ENCODE data around the gene SLC44A4. TPM values are rescaled to one million over a fixed set of nuclear protein-coding genes. Genes with fewer than 3 reads are reported as not detected.
A peak's percentile ranks its signal among the peaks of the same experiment; 100 is the strongest.

Gene SLC44A4
- total and polyA plus RNA-seq, 2 experiments from 2014 or later: 0.60 TPM; not detected in 1

DNA sequence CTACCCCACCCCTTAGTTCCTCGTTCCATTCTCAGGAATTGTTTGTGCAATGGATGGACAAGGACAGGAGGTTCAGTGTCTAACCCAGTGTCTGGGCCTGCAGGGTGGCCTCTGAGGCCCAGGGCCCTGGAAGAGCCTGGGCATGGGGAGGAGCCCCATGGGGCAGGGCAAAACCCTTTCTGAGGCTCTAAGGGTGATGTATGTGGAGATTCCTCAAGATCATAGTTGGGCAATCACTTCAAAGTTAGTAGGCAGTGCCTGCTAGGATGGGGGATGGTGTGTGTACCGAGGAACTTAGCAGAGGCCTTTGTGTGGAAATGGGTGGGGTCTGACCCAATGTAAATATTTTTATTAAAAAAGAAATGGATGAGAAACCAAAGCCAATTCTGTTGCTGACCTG, 42.0 kb upstream of the SLC44A4 start:
- Histone ChIP-seq H3K36me3 (no peaks in the 10 kb centered on the region), H3K9me3 (ENCODE audit: low read depth) (no peaks in the 10 kb centered on the region), H3K27ac (no peak overlapping the region), H3K4me3 (no peak overlapping the region), H3K27me3 (no peaks in the 10 kb centered on the region), H3K4me1 (ENCODE audit: low read depth) (no peaks in the 10 kb centered on the region)
- DNase-seq (ENCODE audit: low read depth in 1 of 2, low spot score in 1 of 2): peak in 1 of 2 donors; percentile 16
- TF ChIP-seq, protein P1, sequence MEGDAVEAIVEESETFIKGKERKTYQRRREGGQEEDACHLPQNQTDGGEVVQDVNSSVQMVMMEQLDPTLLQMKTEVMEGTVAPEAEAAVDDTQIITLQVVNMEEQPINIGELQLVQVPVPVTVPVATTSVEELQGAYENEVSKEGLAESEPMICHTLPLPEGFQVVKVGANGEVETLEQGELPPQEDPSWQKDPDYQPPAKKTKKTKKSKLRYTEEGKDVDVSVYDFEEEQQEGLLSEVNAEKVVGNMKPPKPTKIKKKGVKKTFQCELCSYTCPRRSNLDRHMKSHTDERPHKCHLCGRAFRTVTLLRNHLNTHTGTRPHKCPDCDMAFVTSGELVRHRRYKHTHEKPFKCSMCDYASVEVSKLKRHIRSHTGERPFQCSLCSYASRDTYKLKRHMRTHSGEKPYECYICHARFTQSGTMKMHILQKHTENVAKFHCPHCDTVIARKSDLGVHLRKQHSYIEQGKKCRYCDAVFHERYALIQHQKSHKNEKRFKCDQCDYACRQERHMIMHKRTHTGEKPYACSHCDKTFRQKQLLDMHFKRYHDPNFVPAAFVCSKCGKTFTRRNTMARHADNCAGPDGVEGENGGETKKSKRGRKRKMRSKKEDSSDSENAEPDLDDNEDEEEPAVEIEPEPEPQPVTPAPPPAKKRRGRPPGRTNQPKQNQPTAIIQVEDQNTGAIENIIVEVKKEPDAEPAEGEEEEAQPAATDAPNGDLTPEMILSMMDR (IDR thresholded peaks at IDR 0.05; ENCODE audit: low read depth, low read length): no peak

DNA sequence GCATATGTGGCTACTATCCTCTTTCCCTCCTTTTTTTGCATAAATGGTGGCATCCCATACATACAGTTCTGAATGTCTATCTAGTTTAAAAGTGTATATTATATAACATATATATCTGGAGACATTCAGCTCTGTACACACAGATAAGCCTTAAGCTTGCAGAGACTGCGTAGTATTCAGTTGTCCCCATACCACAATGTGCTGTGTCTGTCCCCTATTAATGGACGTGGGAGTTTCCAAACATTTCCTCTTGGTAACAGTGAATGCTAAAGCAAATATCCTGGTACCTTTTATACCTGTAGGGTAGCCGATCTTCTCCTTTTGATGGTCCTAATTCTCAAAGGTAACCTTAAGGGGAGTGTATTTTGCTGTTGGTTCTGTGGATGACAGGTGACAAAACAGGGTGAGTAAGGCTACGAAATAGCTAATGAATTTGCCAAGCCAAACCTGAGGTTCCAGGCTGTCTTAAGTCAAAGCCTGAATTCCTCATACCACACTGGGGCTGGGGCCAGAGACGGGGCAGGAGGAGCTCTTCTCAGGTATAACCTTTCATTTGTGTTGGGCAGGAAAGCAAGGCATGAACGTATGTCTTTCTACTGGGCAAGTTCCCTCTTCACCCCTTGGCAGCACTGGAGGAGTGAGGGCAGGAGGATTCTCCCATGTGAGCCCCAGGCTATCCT, 41.0 kb upstream of the SLC44A4 start:
- no peak overlapping the region for H3K27ac ChIP-seq
- no peaks in the 10 kb centered on the region for H3K4me1 ChIP-seq (ENCODE audit: low read depth)
- no peak for DNase-seq (ENCODE audit: low read depth in 1 of 2, low spot score in 1 of 2)
- no peaks in the 10 kb centered on the region for H3K9me3 ChIP-seq (ENCODE audit: low read depth)
- TF ChIP-seq, protein P1 (IDR thresholded peaks at IDR 0.05; ENCODE audit: low read depth, low read length): no peak
- no peaks in the 10 kb centered on the region for H3K27me3 ChIP-seq
- H3K4me3 ChIP-seq: no peak overlapping the region
- no peaks in the 10 kb centered on the region for H3K36me3 ChIP-seq

DNA sequence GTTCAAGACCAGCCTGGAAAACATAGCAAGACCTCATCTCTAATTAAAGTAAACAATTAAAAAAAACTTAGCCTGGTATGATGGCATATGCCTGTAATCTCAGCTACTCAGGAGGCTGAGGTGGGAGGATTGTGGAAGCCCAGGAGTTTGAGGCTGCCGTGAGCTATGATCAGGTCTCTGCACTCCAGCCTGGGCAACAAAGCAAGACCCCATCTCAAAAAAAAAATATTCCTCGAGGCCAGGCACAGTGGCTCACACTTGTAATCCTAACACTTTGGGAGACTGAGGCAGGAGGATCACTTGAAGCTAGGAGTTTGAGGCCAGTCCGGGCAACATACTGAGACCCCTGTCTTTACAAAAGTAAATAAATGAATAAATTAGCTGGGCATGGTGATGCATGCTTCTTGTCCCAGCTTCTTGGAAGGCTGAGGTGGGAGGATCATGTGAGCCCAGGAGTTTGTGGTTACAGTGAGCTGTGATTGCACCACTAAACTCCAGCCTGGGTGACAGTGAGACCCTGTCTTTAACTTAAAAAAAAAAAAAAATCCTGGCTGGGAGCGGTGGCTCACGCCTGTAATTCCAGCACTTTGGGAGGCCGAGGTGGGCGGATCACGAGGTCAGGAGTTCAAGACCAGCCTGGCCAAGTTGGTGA, 39.4 kb upstream of the SLC44A4 start:
- Histone ChIP-seq H3K27ac (no peak overlapping the region), H3K36me3 (no peaks in the 10 kb centered on the region), H3K9me3 (ENCODE audit: low read depth) (no peaks in the 10 kb centered on the region), H3K4me1 (ENCODE audit: low read depth) (no peaks in the 10 kb centered on the region), H3K4me3 (no peak overlapping the region), H3K27me3 (no peaks in the 10 kb centered on the region)
- TF ChIP-seq, protein P1 (IDR thresholded peaks at IDR 0.05; ENCODE audit: low read depth, low read length): no peak
- peak in 1 of 2 donors; percentile 57 for DNase-seq (ENCODE audit: low read depth in 1 of 2, low spot score in 1 of 2)

DNA sequence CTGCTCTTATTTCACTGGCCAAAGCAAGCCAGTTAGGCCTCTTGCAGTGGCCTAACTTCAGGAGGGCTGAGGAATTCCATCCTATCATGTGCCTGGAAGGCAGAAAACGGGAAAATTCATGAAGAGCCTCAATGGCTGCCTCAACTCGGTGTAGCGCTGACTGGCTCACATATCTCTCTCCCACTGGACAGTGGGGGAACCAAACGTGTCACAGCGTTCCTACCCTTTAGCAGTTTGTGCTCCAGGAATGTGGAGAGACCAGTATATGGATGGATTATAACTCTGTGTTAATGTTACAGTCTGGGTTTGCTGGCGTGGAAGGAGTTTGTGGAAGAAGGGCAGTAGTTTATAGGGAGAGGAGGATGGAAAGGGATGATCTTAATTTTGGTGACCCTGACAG, 37.0 kb upstream of the SLC44A4 start:
- no peaks in the 10 kb centered on the region for H3K4me1 ChIP-seq (ENCODE audit: low read depth)
- no peaks in the 10 kb centered on the region for H3K9me3 ChIP-seq (ENCODE audit: low read depth)
- TF ChIP-seq, protein P1 (IDR thresholded peaks at IDR 0.05; ENCODE audit: low read depth, low read length): no peak
- H3K27me3 ChIP-seq: no peaks in the 10 kb centered on the region
- H3K27ac ChIP-seq: no peak overlapping the region
- DNase-seq (ENCODE audit: low read depth in 1 of 2, low spot score in 1 of 2): no peak
- H3K36me3 ChIP-seq: no peaks in the 10 kb centered on the region
- no peak overlapping the region for H3K4me3 ChIP-seq

DNA sequence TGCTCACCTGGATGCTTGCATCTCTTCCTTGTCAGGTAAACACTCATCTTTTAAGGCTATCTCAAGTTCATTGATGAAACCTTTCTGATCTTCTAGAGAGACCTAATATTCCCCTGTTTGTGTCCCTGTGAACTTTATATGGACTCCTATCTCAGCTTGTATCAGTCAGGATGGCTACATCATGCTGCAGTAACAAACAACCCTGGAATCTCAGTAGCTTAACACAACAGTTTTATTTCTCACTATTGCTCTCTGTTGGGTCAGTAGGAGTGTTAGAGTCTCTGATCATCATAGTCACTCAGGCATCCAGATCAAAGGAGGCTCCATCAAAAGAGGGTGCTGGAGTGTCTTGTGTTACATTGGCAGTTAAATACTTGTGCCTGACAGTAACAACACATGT, 36.6 kb upstream of the SLC44A4 start:
- TF ChIP-seq, protein P1 (IDR thresholded peaks at IDR 0.05; ENCODE audit: low read depth, low read length): no peak
- H3K36me3 ChIP-seq: no peaks in the 10 kb centered on the region
- H3K27me3 ChIP-seq: no peaks in the 10 kb centered on the region
- no peaks in the 10 kb centered on the region for H3K4me1 ChIP-seq (ENCODE audit: low read depth)
- no peaks in the 10 kb centered on the region for H3K9me3 ChIP-seq (ENCODE audit: low read depth)
- no peak overlapping the region for H3K27ac ChIP-seq
- no peak for DNase-seq (ENCODE audit: low read depth in 1 of 2, low spot score in 1 of 2)
- no peak overlapping the region for H3K4me3 ChIP-seq

Measured in cardiac muscle cell (in vitro differentiated cells and primary cell).